Germinal center (tissue), 1 donor: ENCODE data around the gene MYH9.
"Not testable (repeated sequence)": the region's sequence is repeated elsewhere in the genome, so short reads cannot be mapped to it uniquely, and the experiment has no call there.

Source experiments
- DNase-seq: peaks from one replicate; pipeline ENCODE4 v3.0.0; 2012; ENCODE audit warnings: mixed read lengths, low spot score

MYH9 gene

GRCh38 chr22:36291831-36292740, 95.7 kb downstream of the MYH9 start:
- DNase-seq, result no peak

- not testable (repeated sequence) for DNase-seq
Observed at GRCh38 chr22:36290391-36291075, 97.2 kb downstream of the MYH9 start.

GRCh38 chr22:36289948-36290371, 97.8 kb downstream of the MYH9 start:
- DNase-seq, result not testable (repeated sequence)

- no peak for DNase-seq
Observed at GRCh38 chr22:36289406-36289870, 98.3 kb downstream of the MYH9 start.

GRCh38 chr22:36288571-36289405, 99.0 kb downstream of the MYH9 start:
- DNase-seq, result no peak

- DNase-seq, result no peak
Observed at GRCh38 chr22:36287881-36288515, 99.8 kb downstream of the MYH9 start.

GRCh38 chr22:36286096-36286957, 101.4 kb downstream of the MYH9 start:
- peak; percentile 75 for DNase-seq

- DNase-seq, result no peak
Observed at GRCh38 chr22:36285545-36285944, 102.2 kb downstream of the MYH9 start.

GRCh38 chr22:36285017-36285416, 102.8 kb downstream of the MYH9 start:
- no peak for DNase-seq

GRCh38 chr22:36284171-36284571, 103.6 kb downstream of the MYH9 start:
- DNase-seq, result no peak

GRCh38 chr22:36282328-36282831, 105.4 kb downstream of the MYH9 start:
- no peak for DNase-seq

- DNase-seq, result no peak
Observed at GRCh38 chr22:36281781-36282327, 105.9 kb downstream of the MYH9 start.

GRCh38 chr22:36280379-36280778, 107.4 kb downstream of the MYH9 start:
- DNase-seq, result no peak

- no peak for DNase-seq
Observed at GRCh38 chr22:36279219-36279666, 108.5 kb downstream of the MYH9 start.

- peak; percentile 86 for DNase-seq
Observed at GRCh38 chr22:36277482-36278291, 110.1 kb downstream of the MYH9 start.

- no peak for DNase-seq
Observed at GRCh38 chr22:36274531-36274930, 113.2 kb downstream of the MYH9 start.

GRCh38 chr22:36271951-36272350, 115.8 kb downstream of the MYH9 start:
- DNase-seq, result not testable (repeated sequence)

- DNase-seq, result not testable (repeated sequence)
Observed at GRCh38 chr22:36271231-36271630, 116.5 kb downstream of the MYH9 start.

GRCh38 chr22:36267896-36268485, 119.8 kb downstream of the MYH9 start:
- DNase-seq, result no peak
